ENCODE measurements around the gene AK5.

AK5 gene

DNA sequence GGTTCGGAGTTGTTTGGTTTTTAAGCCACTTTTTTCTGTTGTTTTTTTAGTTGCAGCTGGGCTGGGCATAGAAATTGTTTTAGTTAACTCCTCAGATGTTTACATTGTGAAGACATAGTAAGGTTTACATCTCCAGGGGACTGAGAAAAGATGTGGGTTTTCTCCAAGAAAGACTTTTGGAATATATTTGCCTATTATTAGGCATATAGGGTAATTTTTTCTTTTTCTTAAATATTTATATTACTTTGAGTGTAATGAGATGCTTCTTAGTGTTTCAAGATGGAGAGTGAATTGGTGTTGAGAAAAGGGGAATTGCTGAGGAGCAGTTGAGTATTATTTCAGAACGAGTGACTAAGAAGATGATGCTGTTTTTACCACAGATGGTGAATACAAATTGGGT, 36.0 kb upstream of the AK5 start:
- in situ Hi-C loops (cut with MboI; ENCODE audit: low pct_unique_long_range_greater_than_20kb, low sequenced_read_pairs, unreplicated experiment) = no loop called here
- TF ChIP-seq, protein P1, sequence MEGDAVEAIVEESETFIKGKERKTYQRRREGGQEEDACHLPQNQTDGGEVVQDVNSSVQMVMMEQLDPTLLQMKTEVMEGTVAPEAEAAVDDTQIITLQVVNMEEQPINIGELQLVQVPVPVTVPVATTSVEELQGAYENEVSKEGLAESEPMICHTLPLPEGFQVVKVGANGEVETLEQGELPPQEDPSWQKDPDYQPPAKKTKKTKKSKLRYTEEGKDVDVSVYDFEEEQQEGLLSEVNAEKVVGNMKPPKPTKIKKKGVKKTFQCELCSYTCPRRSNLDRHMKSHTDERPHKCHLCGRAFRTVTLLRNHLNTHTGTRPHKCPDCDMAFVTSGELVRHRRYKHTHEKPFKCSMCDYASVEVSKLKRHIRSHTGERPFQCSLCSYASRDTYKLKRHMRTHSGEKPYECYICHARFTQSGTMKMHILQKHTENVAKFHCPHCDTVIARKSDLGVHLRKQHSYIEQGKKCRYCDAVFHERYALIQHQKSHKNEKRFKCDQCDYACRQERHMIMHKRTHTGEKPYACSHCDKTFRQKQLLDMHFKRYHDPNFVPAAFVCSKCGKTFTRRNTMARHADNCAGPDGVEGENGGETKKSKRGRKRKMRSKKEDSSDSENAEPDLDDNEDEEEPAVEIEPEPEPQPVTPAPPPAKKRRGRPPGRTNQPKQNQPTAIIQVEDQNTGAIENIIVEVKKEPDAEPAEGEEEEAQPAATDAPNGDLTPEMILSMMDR (IDR thresholded peaks at IDR 0.05; ENCODE audit: extremely low read depth, insufficient read depth, missing control alignments) = no peak
- no peak for DNase-seq (ENCODE audit: low spot score)

DNA sequence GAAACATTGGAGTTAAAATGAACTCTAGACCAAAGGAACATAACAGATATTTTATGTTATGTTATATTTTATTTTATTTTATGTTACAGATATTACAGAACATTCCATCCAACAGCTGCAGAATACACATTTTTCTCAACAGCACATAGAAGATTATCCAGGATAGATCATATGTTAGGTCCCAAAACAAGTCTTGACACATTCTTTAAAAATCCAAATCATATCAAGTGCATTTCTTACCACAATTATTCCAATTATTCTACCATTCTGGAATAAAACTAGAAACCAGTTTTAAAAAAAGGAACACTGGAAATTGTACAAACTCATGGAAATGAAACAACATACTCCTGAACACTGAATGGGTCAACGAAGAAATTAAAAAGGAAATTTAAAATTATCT, 31.7 kb upstream of the AK5 start:
- TF ChIP-seq, protein P1 (IDR thresholded peaks at IDR 0.05; ENCODE audit: extremely low read depth, insufficient read depth, missing control alignments) = no peak
- no peak for DNase-seq (ENCODE audit: low spot score)
- in situ Hi-C loops (cut with MboI; ENCODE audit: low pct_unique_long_range_greater_than_20kb, low sequenced_read_pairs, unreplicated experiment) = no loop called here

DNA sequence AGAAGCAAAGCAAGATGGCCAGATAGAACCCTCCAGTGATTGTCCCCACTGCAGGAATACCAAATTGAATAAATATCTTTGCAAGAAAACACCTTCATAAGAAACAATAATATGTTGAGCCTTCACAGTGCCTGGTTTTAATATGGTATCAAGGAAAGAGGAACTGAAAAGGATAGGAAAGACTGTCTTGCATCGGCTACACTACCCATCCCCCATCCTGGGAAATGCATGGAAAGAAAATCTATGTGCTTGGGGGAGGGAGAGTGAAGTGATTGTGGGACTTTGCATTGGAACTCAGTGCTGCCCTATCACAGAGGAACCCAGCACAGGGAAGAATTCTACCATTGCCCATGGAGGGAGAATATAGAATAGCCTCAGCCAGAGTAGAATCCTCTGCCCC, 28.6 kb upstream of the AK5 start:
- DNase-seq (ENCODE audit: low spot score) = no peak
- TF ChIP-seq, protein P1 (IDR thresholded peaks at IDR 0.05; ENCODE audit: extremely low read depth, insufficient read depth, missing control alignments) = no peak
- in situ Hi-C loops (cut with MboI; ENCODE audit: low pct_unique_long_range_greater_than_20kb, low sequenced_read_pairs, unreplicated experiment) = no loop called here

DNA sequence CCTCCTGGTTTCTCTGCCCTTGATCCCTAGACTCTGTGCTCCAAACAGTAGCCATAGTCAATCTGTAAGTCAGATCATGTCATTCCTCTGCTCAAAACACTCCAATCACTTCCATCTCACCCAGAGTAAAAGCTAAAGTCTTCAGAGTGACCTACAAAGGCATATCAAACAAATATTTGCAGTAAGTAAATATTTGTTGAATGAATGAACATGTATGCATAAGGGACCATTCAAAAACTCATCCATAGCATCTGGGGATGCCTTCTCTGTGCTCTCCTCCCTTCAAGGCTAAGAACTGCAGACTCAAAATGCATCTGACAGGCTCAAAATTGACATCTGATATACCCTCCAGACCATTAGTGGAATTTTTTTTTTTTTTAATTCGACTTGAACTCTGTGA, 18.1 kb upstream of the AK5 start:
- TF ChIP-seq, protein P1 (IDR thresholded peaks at IDR 0.05; ENCODE audit: extremely low read depth, insufficient read depth, missing control alignments) = no peak
- DNase-seq (ENCODE audit: low spot score) = no peak
- in situ Hi-C loops (cut with MboI; ENCODE audit: low pct_unique_long_range_greater_than_20kb, low sequenced_read_pairs, unreplicated experiment) = no loop called here

DNA sequence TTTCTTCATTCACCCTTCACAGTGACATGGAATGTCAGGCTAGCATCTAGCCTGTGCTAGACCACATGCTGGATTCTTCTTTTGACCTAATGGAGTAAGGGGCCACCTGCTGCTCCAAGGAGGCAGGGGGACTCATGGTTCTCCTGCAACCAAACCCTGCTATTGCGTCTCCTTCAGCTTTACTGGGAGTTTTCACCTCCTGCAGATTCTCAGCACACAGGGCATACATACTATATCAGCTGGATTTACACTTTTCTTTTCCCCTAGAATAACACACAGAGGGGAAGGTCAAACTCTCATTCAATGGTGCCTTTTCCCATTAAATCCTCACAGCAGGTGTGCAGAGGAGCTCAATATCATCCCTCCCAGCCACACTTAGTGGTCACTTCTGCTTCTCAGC, 16.6 kb upstream of the AK5 start:
- TF ChIP-seq, protein P1 (IDR thresholded peaks at IDR 0.05; ENCODE audit: extremely low read depth, insufficient read depth, missing control alignments) = no peak
- no peak for DNase-seq (ENCODE audit: low spot score)
- in situ Hi-C loops (cut with MboI; ENCODE audit: low pct_unique_long_range_greater_than_20kb, low sequenced_read_pairs, unreplicated experiment) = no loop called here

DNA sequence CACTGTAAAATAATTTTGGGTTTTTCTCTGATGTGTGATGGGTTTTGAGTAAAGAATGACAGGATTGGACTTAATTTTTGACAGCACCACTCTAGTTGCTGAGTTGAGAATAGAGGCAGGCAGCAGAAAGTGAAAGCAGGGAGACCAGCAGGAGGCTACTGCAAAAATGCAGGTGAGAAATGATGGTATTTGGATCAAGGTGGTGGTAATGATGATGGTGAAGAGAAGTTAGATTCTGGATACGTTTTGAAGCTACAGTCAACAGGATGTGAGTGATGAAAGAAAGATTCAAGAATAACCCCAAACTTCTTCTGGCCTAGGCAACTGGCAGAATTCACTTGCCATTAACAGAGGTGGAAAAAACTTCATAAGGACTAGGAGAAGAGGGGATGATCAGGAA, 14.8 kb upstream of the AK5 start:
- TF ChIP-seq, protein P1 (IDR thresholded peaks at IDR 0.05; ENCODE audit: extremely low read depth, insufficient read depth, missing control alignments) = no peak
- in situ Hi-C loops (cut with MboI; ENCODE audit: low pct_unique_long_range_greater_than_20kb, low sequenced_read_pairs, unreplicated experiment) = no loop called here

More for the DNA sequence above, 14.8 kb upstream of the AK5 start:
- no peak for DNase-seq (ENCODE audit: low spot score)
